ENCODE results near the gene LKAAEAR1.
A peak's percentile ranks its signal among the peaks of the same experiment; 100 is the strongest.

Gene LKAAEAR1

GRCh38 chr20:64103871-64104666, 19.9 kb upstream of the LKAAEAR1 start:
- DNase-seq (ENCODE audit: low spot score): no peak
- TF ChIP-seq CTCF (IDR thresholded peaks at IDR 0.05; ENCODE audit: extremely low read depth, missing control alignments): no peak

- no peak for TF ChIP-seq CTCF (IDR thresholded peaks at IDR 0.05; ENCODE audit: extremely low read depth, missing control alignments)
- no peak for DNase-seq (ENCODE audit: low spot score)
Observed at GRCh38 chr20:64102647-64103354, 18.6 kb upstream of the LKAAEAR1 start.

- DNase-seq (ENCODE audit: low spot score): peak; percentile 89
- peak; percentile 62 for TF ChIP-seq CTCF (IDR thresholded peaks at IDR 0.05; ENCODE audit: extremely low read depth, missing control alignments)
Observed at GRCh38 chr20:64101731-64102621, 17.8 kb upstream of the LKAAEAR1 start.

GRCh38 chr20:64100946-64101688, 16.9 kb upstream of the LKAAEAR1 start:
- TF ChIP-seq CTCF (IDR thresholded peaks at IDR 0.05; ENCODE audit: extremely low read depth, missing control alignments): no peak

GRCh38 chr20:64100566-64100888, 16.3 kb upstream of the LKAAEAR1 start:
- DNase-seq (ENCODE audit: low spot score): no peak

More at GRCh38 chr20:64100946-64101688, 16.9 kb upstream of the LKAAEAR1 start:
- no peak for DNase-seq (ENCODE audit: low spot score)

More at GRCh38 chr20:64100566-64100888, 16.3 kb upstream of the LKAAEAR1 start:
- no peak for TF ChIP-seq CTCF (IDR thresholded peaks at IDR 0.05; ENCODE audit: extremely low read depth, missing control alignments)
